ENCODE data around the gene HCFC1R1. TPM values are rescaled to one million over a fixed set of nuclear protein-coding genes. Genes with fewer than 3 reads are reported as not detected.

The HCFC1R1 gene
- total and polyA plus RNA-seq, 2 donors (not counting 1 experiment from before 2014, with no cell fraction given): 17.9 to 24.8 TPM

DNA sequence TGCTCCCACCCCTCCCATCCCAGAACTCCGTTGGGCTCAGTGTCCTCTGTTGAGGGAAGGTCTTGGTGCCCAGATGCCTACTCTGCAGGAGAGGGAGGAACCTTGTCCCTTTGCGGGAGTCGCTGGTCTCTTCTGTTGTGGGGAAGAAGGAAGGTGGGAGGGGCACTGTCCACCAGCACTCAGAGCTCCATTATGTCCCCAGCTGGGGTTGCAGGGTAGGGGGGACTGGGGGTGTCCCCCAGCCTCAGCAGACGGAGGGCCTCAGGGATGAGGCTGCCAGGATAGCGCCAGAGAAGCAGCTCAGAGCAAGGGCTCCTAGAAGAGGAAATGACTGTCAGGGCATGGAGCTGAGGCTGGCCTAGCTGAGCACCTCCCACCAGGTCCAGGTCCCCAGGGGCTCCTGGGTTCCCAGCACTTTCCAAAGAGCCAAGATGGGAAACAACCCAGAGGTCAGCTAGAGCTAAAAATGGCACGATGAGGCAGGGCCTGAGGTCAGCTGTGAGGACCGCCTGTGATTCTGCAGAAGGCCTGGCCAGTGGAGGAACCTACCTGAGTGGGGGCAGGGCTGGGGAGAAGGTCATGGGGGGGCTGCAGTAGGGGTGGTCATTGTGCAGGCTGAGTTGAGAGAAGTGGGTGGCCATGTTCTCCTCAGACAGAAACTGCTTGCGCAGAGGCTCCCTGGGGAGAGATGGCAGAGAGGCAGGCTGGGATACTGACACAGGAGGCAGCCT is 893 bp downstream of the HCFC1R1 start:
- Mint-ChIP-seq H3K4me3 (peak overlapping the region; percentile 97), H3K27me3 (no peaks in the 10 kb centered on the region), H3K9me3 (ENCODE audit: insufficient read depth) (no peaks in the 10 kb centered on the region), H3K27ac (peak overlapping the region; percentile 99), H3K4me1 (peaks cover 44% of the 10 kb centered on the region)
- Histone ChIP-seq H3K27me3 (replicated peaks in 1 of 4; ENCODE audit: control extremely low read depth in 1 of 4, control insufficient read depth in 3 of 4, insufficient read depth in 4 of 4, low read length in 3 of 4) (peaks cover 0 to 9% (median 3%) of the 10 kb centered on the region in 4 experiments), H3K4me1 (ENCODE audit: control insufficient read depth in 2 of 2, insufficient read depth in 2 of 2, low read length in 2 of 2) (peaks cover 39 to 57% of the 10 kb centered on the region in 2 donors), H3K4me3 (ENCODE audit: control extremely low read depth in 1 of 5, extremely low read depth in 1 of 5, insufficient read depth in 1 of 5, low read depth in 2 of 5, low read length in 4 of 5) (no peak overlapping the region), H2AFZ (ENCODE audit: insufficient read depth, low read depth, low read length, poor library complexity, severe bottlenecking) (peak overlapping the region; percentile 90), H3K27ac (ENCODE audit: low read length in 2 of 2) (no peak overlapping the region), H3K36me3 (replicated peaks in 1 of 2; ENCODE audit: control extremely low read depth in 1 of 2, control insufficient read depth in 1 of 2, extremely low read depth in 1 of 2, insufficient read depth in 2 of 2, low read length in 1 of 2) (peaks cover 0 to 18% of the 10 kb centered on the region in 2 experiments), H3K9me3 (ENCODE audit: control extremely low read depth in 1 of 3, control insufficient read depth in 2 of 3, insufficient read depth in 1 of 3, low read length in 2 of 3) (no peaks in the 10 kb centered on the region), H3K9ac (ENCODE audit: low read length) (no peak overlapping the region), H3K79me2 (ENCODE audit: control insufficient read depth, insufficient read depth, low read length) (peaks cover 15% of the 10 kb centered on the region), H4K20me1 (ENCODE audit: control insufficient read depth, insufficient read depth, low read length, poor library complexity, severe bottlenecking) (peaks cover 26% of the 10 kb centered on the region), H3K4me2 (replicated peaks; ENCODE audit: low read depth, low read length, poor library complexity, severe bottlenecking) (peak overlapping the region; percentile 90)
- ChIA-PET POLR2A (interaction anchor here (0.6 to 2.1 kb wide), 2 partner anchors 10 to 19 kb away, joined by 3 to 9 read pairs; no protein-coding TSS in a partner anchor), CTCF (interaction anchor here (0.8 to 6.9 kb wide), 5 partner anchors 10 to 35 kb away, joined by 3 to 61 read pairs (median 8); no protein-coding TSS in a partner anchor)
- DNase-seq (no peak), ATAC-seq (ENCODE audit: low read depth) (no peak)
- WGBS (ENCODE audit: insufficient coverage): 70% methylated on average over 7 of the region's 8 CpGs
- intact Hi-C loops (cut with micrococcal nuclease): loop anchor here (5.0 to 10.0 kb wide), 6 partner anchors 56 to 1718 kb away; partner anchors contain the start of genes PAQR4, SRRM2, UBE2I and ZNF174
- TF ChIP-seq EZH2 (IDR thresholded peaks at IDR 0.05; ENCODE audit: borderline replicate concordance, insufficient read depth, low read depth, low read length, poor library complexity, severe bottlenecking) (no peak), CTCF (IDR thresholded peaks at IDR 0.05) (no peak)
